ENCODE data around the gene SLC25A51.

SLC25A51 gene

GRCh38 chr9:37948417-37948980 is 44.6 kb upstream of the SLC25A51 start:
- TF ChIP-seq TCF7L2 (IDR thresholded peaks at IDR 0.05; ENCODE audit: borderline replicate concordance, low read depth, low read length) (no peak), ZNF670 (tag by site-specific recombination; IDR thresholded peaks at IDR 0.05; ENCODE audit: low read depth) (no peak), ZNF660 (tag by site-specific recombination; IDR thresholded peaks at IDR 0.05) (no peak), ZSCAN30 (tag by site-specific recombination; IDR thresholded peaks at IDR 0.05) (no peak)
- H3K4me1 ChIP-seq (ENCODE audit: control insufficient read depth, insufficient read depth, low read length): no peaks in the 10 kb centered on the region
- peaks cover 0 to 95% of the 10 kb centered on the region in 2 experiments; a peak in 2 of 3 replicates for H3K36me3 ChIP-seq (ENCODE audit: control insufficient read depth in 2 of 2, insufficient read depth in 1 of 2, low read length in 2 of 2)
- no peak overlapping the region for H3K4me3 ChIP-seq (ENCODE audit: low read depth, low read length)
- ChIA-PET POLR2A (no interaction called here), CTCF (interaction anchor here (1.0 kb wide), 1 partner anchor 10 kb away, joined by 3 read pairs; no protein-coding TSS in a partner anchor)
- no peak overlapping the region for H3K27ac ChIP-seq (ENCODE audit: extremely low read depth, low read depth, low read length)
- no peaks in the 10 kb centered on the region for H3K9me3 ChIP-seq (ENCODE audit: control insufficient read depth, insufficient read depth, low read depth, low read length)

- Histone ChIP-seq H3K4me3 (ENCODE audit: low read depth, low read length) (no peak overlapping the region), H3K27ac (ENCODE audit: extremely low read depth, low read depth, low read length) (no peak overlapping the region), H3K9me3 (ENCODE audit: control insufficient read depth, insufficient read depth, low read depth, low read length) (no peaks in the 10 kb centered on the region), H3K4me1 (ENCODE audit: control insufficient read depth, insufficient read depth, low read length) (no peaks in the 10 kb centered on the region), H3K36me3 (ENCODE audit: control insufficient read depth in 2 of 2, insufficient read depth in 1 of 2, low read length in 2 of 2) (peaks cover 0 to 95% of the 10 kb centered on the region in 2 experiments; a peak in 2 of 3 replicates)
- TF ChIP-seq ZNF585B (tag by site-specific recombination; IDR thresholded peaks at IDR 0.05) (no peak), ZNF174 (tag by site-specific recombination; IDR thresholded peaks at IDR 0.05) (no peak), ZNF639 (tag by site-specific recombination; IDR thresholded peaks at IDR 0.05) (no peak), YY2 (tag by site-specific recombination; IDR thresholded peaks at IDR 0.05) (no peak), REST (tag by site-specific recombination; IDR thresholded peaks at IDR 0.05) (no peak), ZNF530 (tag by site-specific recombination; IDR thresholded peaks at IDR 0.05; ENCODE audit: low read depth) (no peak), ZNF239 (tag by site-specific recombination; IDR thresholded peaks at IDR 0.05) (no peak), SCRT2 (tag by site-specific recombination; IDR thresholded peaks at IDR 0.05) (no peak), HIC1 (tag by site-specific recombination; IDR thresholded peaks at IDR 0.05) (no peak), ZBTB11 (tag by site-specific recombination; conservative IDR thresholded peaks at IDR 0.05; ENCODE audit: low read depth) (no peak), RBAK (tag by site-specific recombination; IDR thresholded peaks at IDR 0.05) (no peak), KLF1 (tag by site-specific recombination; IDR thresholded peaks at IDR 0.05) (no peak)
- POLR2A ChIA-PET: no interaction called here
- CTCF ChIA-PET: no interaction called here
Observed at GRCh38 chr9:37947977-37948376, 44.0 kb upstream of the SLC25A51 start.
